ENCODE results near the gene NCOR2. TPM values are rescaled to one million over a fixed set of nuclear protein-coding genes. Genes with fewer than 3 reads are reported as not detected.

The NCOR2 gene
- total and polyA plus RNA-seq, 2 donors (not counting 3 experiments of a cell fraction or from before 2014, with no cell fraction given): 26.5 to 241 TPM

- dilution Hi-C loops (cut with MboI; ENCODE audit: extremely low pct_ligation_motif_present, low sequenced_read_pairs): no loop called here
- no peak overlapping the region for H2AFZ ChIP-seq (ENCODE audit: low read depth, low read length)
- CTCF ChIA-PET: no interaction called here
These were observed 16.4 kb upstream of the NCOR2 start for GRCh38 chr12:124583854-124584253.

GRCh38 chr12:124582108-124582424 lies 14.7 kb upstream of the NCOR2 start:
- TF ChIP-seq JUN (IDR thresholded peaks at IDR 0.05; ENCODE audit: borderline replicate concordance, insufficient read depth, insufficient read length, low read depth) (no peak), EZH2 (IDR thresholded peaks at IDR 0.05; ENCODE audit: borderline replicate concordance, low read depth, low read length, severe bottlenecking) (no peak), POLR2A (IDR thresholded peaks at IDR 0.05; ENCODE audit: low read depth, low read length) (no peak), MAX (IDR thresholded peaks at IDR 0.05; ENCODE audit: insufficient read depth, insufficient read length) (no peak), CTCF (IDR thresholded peaks at IDR 0.05; ENCODE audit: extremely low read depth in 1 of 2, insufficient read depth in 1 of 2, low read depth in 1 of 2, low read length in 2 of 2) (no peak), GATA2 (IDR thresholded peaks at IDR 0.05; ENCODE audit: insufficient read depth, insufficient read length, low read depth, low read length) (no peak)
- CTCF ChIA-PET: interaction anchor here (1.0 kb wide), 2 partner anchors 126 to 183 kb away, joined by 3 to 4 read pairs; no protein-coding TSS in a partner anchor
- Histone ChIP-seq H3K9me3 (replicated peaks; ENCODE audit: control insufficient read depth, insufficient read depth, low read length) (no peaks in the 10 kb centered on the region), H3K36me3 (ENCODE audit: control insufficient read depth in 2 of 2, extremely low read depth in 1 of 2, insufficient read depth in 2 of 2, low read length in 2 of 2) (no peaks in the 10 kb centered on the region), H3K4me1 (ENCODE audit: control insufficient read depth, extremely low read depth, insufficient read depth, low read length) (peaks cover 8% of the 10 kb centered on the region), H3K9me1 (replicated peaks; ENCODE audit: control insufficient read depth, extremely low read depth, insufficient read depth, low read length) (no peaks in the 10 kb centered on the region), H3K4me3 (replicated peaks in 1 of 3; ENCODE audit: insufficient read depth in 1 of 3, low read depth in 1 of 3, low read length in 3 of 3) (no peak overlapping the region), H3K4me2 (ENCODE audit: insufficient read depth, low read length) (no peak overlapping the region), H3K27ac (ENCODE audit: insufficient read depth, low read depth, low read length) (no peak overlapping the region), H3K79me2 (ENCODE audit: control insufficient read depth, insufficient read depth, low read length) (no peaks in the 10 kb centered on the region), H2AFZ (ENCODE audit: low read depth, low read length) (peak overlapping the region; percentile 80), H3K9ac (replicated peaks; ENCODE audit: extremely low read depth, insufficient read depth, low read length) (no peak overlapping the region), H4K20me1 (replicated peaks; ENCODE audit: control insufficient read depth, extremely low read depth, insufficient read depth, low read length) (no peaks in the 10 kb centered on the region), H3K27me3 (ENCODE audit: control insufficient read depth in 2 of 2, insufficient read depth in 2 of 2, low read length in 2 of 2) (no peaks in the 10 kb centered on the region)
- no TSS peak for BruUV-seq (replicated peaks)
- intact Hi-C loops (cut with micrococcal nuclease): loop anchor here (5.0 kb wide), 1 partner anchor 165 kb away; no protein-coding TSS in a partner anchor
- FAIRE-seq: no peak
- POLR2A ChIA-PET: no interaction called here
- no peak for DNase-seq (ENCODE audit: low read depth, low spot score)
- dilution Hi-C loops (cut with MboI; ENCODE audit: extremely low pct_ligation_motif_present, low sequenced_read_pairs): no loop called here

More at GRCh38 chr12:124583854-124584253, 16.4 kb upstream of the NCOR2 start:
- DNase-seq (ENCODE audit: low read depth, low spot score): no peak
- Histone ChIP-seq H3K9ac (replicated peaks; ENCODE audit: extremely low read depth, insufficient read depth, low read length) (no peak overlapping the region), H3K4me2 (ENCODE audit: insufficient read depth, low read length) (no peak overlapping the region), H3K36me3 (ENCODE audit: control insufficient read depth in 2 of 2, extremely low read depth in 1 of 2, insufficient read depth in 2 of 2, low read length in 2 of 2) (no peaks in the 10 kb centered on the region), H3K9me1 (replicated peaks; ENCODE audit: control insufficient read depth, extremely low read depth, insufficient read depth, low read length) (no peaks in the 10 kb centered on the region), H4K20me1 (replicated peaks; ENCODE audit: control insufficient read depth, extremely low read depth, insufficient read depth, low read length) (no peaks in the 10 kb centered on the region), H3K79me2 (ENCODE audit: control insufficient read depth, insufficient read depth, low read length) (no peaks in the 10 kb centered on the region), H3K4me1 (ENCODE audit: control insufficient read depth, extremely low read depth, insufficient read depth, low read length) (peaks cover 14% of the 10 kb centered on the region), H3K27ac (ENCODE audit: insufficient read depth, low read depth, low read length) (no peak overlapping the region), H3K27me3 (ENCODE audit: control insufficient read depth in 2 of 2, insufficient read depth in 2 of 2, low read length in 2 of 2) (no peaks in the 10 kb centered on the region), H3K4me3 (replicated peaks in 1 of 3; ENCODE audit: insufficient read depth in 1 of 3, low read depth in 1 of 3, low read length in 3 of 3) (no peak overlapping the region), H3K9me3 (replicated peaks; ENCODE audit: control insufficient read depth, insufficient read depth, low read length) (no peaks in the 10 kb centered on the region)
- TF ChIP-seq MAX (IDR thresholded peaks at IDR 0.05; ENCODE audit: insufficient read depth, insufficient read length): peak; percentile 10
- TF ChIP-seq JUN (IDR thresholded peaks at IDR 0.05; ENCODE audit: borderline replicate concordance, insufficient read depth, insufficient read length, low read depth): no peak
- POLR2A ChIA-PET: no interaction called here
- BruUV-seq (replicated peaks): no TSS peak
- intact Hi-C loops (cut with micrococcal nuclease): loop anchor here (5.0 kb wide), 1 partner anchor 163 kb away; no protein-coding TSS in a partner anchor
- no peak for FAIRE-seq
